Measurements from ENCODE around the gene ITPR2. TPM values are rescaled to one million over a fixed set of nuclear protein-coding genes. Genes with fewer than 3 reads are reported as not detected.
A peak's percentile ranks its signal among the peaks of the same experiment; 100 is the strongest.

ITPR2 gene
- total RNA-seq, 1 donor, result 19.2 TPM

GRCh38 chr12:26426652-26427051 lies 406.3 kb downstream of the ITPR2 start:
- no peaks in the 10 kb centered on the region for H3K79me2 ChIP-seq (ENCODE audit: insufficient read depth, low read length)
- H3K27me3 ChIP-seq (ENCODE audit: insufficient read depth, low read length), result no peaks in the 10 kb centered on the region
- H3K9me3 ChIP-seq (ENCODE audit: low read depth, low read length), result no peaks in the 10 kb centered on the region
- no peak overlapping the region for H2AFZ ChIP-seq (ENCODE audit: low read length)
- TF ChIP-seq, protein P1, sequence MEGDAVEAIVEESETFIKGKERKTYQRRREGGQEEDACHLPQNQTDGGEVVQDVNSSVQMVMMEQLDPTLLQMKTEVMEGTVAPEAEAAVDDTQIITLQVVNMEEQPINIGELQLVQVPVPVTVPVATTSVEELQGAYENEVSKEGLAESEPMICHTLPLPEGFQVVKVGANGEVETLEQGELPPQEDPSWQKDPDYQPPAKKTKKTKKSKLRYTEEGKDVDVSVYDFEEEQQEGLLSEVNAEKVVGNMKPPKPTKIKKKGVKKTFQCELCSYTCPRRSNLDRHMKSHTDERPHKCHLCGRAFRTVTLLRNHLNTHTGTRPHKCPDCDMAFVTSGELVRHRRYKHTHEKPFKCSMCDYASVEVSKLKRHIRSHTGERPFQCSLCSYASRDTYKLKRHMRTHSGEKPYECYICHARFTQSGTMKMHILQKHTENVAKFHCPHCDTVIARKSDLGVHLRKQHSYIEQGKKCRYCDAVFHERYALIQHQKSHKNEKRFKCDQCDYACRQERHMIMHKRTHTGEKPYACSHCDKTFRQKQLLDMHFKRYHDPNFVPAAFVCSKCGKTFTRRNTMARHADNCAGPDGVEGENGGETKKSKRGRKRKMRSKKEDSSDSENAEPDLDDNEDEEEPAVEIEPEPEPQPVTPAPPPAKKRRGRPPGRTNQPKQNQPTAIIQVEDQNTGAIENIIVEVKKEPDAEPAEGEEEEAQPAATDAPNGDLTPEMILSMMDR (IDR thresholded peaks at IDR 0.05; ENCODE audit: extremely low read depth, low read depth, low read length), result no peak
- H3K4me2 ChIP-seq (ENCODE audit: insufficient read depth, low read length), result no peak overlapping the region
- H3K27ac ChIP-seq (ENCODE audit: low read depth, low read length), result no peak overlapping the region
- peaks cover 4% of the 10 kb centered on the region for H3K4me1 ChIP-seq (ENCODE audit: insufficient read depth, low read length)
- no peaks in the 10 kb centered on the region for H3K36me3 ChIP-seq (ENCODE audit: insufficient read depth, low read length)
- no peaks in the 10 kb centered on the region for H4K20me1 ChIP-seq (ENCODE audit: insufficient read depth, low read length)
- no peak for DNase-seq (ENCODE audit: insufficient read length, low spot score, missing footprints)
- H3K4me3 ChIP-seq (ENCODE audit: insufficient read depth, low read length), result no peak overlapping the region

DNA sequence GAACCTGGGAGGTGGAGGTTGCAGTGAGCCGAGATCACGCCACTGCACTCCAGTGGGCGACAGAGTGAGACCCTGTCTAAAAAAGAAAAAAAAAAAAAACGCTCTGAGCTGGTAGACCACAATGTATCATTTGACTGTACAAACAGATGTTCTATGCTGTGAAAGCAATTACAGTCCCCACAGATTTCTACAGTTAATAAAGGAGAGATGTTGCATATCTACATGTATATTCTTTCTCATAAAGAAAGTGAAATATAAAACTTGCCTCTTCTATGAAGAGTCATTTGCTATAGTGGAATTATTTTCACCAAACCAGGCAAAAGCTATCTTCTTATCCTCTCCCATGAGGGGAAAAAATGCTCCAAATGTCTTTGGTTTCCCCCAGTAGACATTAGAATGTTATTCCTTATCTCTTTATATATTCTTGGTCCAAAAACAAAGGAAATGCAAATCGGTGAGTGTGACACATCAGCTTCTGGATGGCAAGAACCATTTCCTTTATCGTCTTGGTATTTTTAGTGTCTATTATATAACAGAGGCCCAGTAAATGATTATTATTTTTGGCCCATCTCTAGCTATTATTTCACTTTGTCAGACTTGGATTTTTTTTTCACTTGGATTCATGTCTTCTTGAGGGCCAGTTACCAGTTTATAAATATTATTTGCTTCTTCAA lies 407.3 kb downstream of the ITPR2 start:
- H3K36me3 ChIP-seq (ENCODE audit: insufficient read depth, low read length), result no peaks in the 10 kb centered on the region
- H3K27me3 ChIP-seq (ENCODE audit: insufficient read depth, low read length), result no peaks in the 10 kb centered on the region
- H3K4me3 ChIP-seq (ENCODE audit: insufficient read depth, low read length), result no peak overlapping the region
- no peaks in the 10 kb centered on the region for H3K79me2 ChIP-seq (ENCODE audit: insufficient read depth, low read length)
- no peaks in the 10 kb centered on the region for H4K20me1 ChIP-seq (ENCODE audit: insufficient read depth, low read length)
- peak; percentile 54 for DNase-seq (ENCODE audit: insufficient read length, low spot score, missing footprints)
- H3K9me3 ChIP-seq (ENCODE audit: low read depth, low read length), result no peaks in the 10 kb centered on the region
- peaks cover 4% of the 10 kb centered on the region for H3K4me1 ChIP-seq (ENCODE audit: insufficient read depth, low read length)
- peak overlapping the region; percentile 59 for H3K4me2 ChIP-seq (ENCODE audit: insufficient read depth, low read length)
- H2AFZ ChIP-seq (ENCODE audit: low read length), result no peak overlapping the region
- TF ChIP-seq, protein P1 (IDR thresholded peaks at IDR 0.05; ENCODE audit: extremely low read depth, low read depth, low read length), result no peak
- H3K27ac ChIP-seq (ENCODE audit: low read depth, low read length), result no peak overlapping the region

DNA sequence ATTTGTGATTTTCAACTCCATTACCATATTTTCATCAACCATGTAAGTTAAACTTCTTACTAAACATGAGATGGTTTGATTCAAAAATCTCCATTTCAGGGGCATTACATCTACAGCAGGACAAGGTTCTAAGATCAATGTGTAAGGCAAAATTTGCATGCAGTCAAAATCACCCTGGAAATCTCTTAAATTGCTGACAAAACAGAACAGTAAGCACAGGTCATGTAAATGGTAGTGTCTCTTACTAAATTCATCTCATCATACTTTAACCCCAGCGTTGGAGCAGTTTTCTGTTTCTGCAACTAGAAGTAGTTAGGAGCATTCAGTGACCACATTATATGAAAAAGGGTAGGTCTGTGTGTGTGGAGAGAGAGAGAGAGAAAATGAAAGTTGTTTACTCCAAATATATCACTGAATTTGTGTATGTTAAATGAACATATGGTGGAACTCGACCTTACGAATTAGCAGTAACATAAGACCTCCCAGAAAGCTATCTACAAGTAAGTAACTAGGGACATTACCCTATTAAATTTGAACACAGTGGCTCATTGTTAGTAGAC lies 410.1 kb downstream of the ITPR2 start:
- Histone ChIP-seq H3K9me3 (ENCODE audit: low read depth, low read length) (no peaks in the 10 kb centered on the region), H3K27me3 (ENCODE audit: insufficient read depth, low read length) (no peaks in the 10 kb centered on the region), H3K4me2 (ENCODE audit: insufficient read depth, low read length) (no peak overlapping the region), H4K20me1 (ENCODE audit: insufficient read depth, low read length) (no peaks in the 10 kb centered on the region), H3K36me3 (ENCODE audit: insufficient read depth, low read length) (no peaks in the 10 kb centered on the region), H3K4me3 (ENCODE audit: insufficient read depth, low read length) (no peak overlapping the region), H3K4me1 (ENCODE audit: insufficient read depth, low read length) (peaks cover 4% of the 10 kb centered on the region), H3K27ac (ENCODE audit: low read depth, low read length) (no peak overlapping the region), H3K79me2 (ENCODE audit: insufficient read depth, low read length) (no peaks in the 10 kb centered on the region), H2AFZ (ENCODE audit: low read length) (peak overlapping the region; percentile 28)
- TF ChIP-seq, protein P1 (IDR thresholded peaks at IDR 0.05; ENCODE audit: extremely low read depth, low read depth, low read length), result no peak
- no peak for DNase-seq (ENCODE audit: insufficient read length, low spot score, missing footprints)

GRCh38 chr12:26416550-26416949 lies 416.4 kb downstream of the ITPR2 start:
- Histone ChIP-seq H3K9me3 (ENCODE audit: low read depth, low read length) (no peaks in the 10 kb centered on the region), H3K27me3 (ENCODE audit: insufficient read depth, low read length) (no peaks in the 10 kb centered on the region), H3K27ac (ENCODE audit: low read depth, low read length) (no peak overlapping the region), H3K36me3 (ENCODE audit: insufficient read depth, low read length) (no peaks in the 10 kb centered on the region), H3K4me1 (ENCODE audit: insufficient read depth, low read length) (no peaks in the 10 kb centered on the region), H4K20me1 (ENCODE audit: insufficient read depth, low read length) (no peaks in the 10 kb centered on the region), H3K4me2 (ENCODE audit: insufficient read depth, low read length) (no peak overlapping the region), H3K79me2 (ENCODE audit: insufficient read depth, low read length) (no peaks in the 10 kb centered on the region), H2AFZ (ENCODE audit: low read length) (no peak overlapping the region), H3K4me3 (ENCODE audit: insufficient read depth, low read length) (no peak overlapping the region)
- TF ChIP-seq, protein P1 (IDR thresholded peaks at IDR 0.05; ENCODE audit: extremely low read depth, low read depth, low read length), result no peak
- DNase-seq (ENCODE audit: insufficient read length, low spot score, missing footprints), result no peak
